ENCODE results near the gene XCL2.
"Not testable (repeated sequence)": the region's sequence is repeated elsewhere in the genome, so short reads cannot be mapped to it uniquely, and the experiment has no call there.

XCL2 gene

GRCh38 chr1:168543840-168544498, at the start of gene XCL2:
Gene XCL2, minus strand, starts transcription at chr1:168543997. Its CDS starts 33 bp downstream, at chr1:168543964.
- not testable (repeated sequence) for DNase-seq (ENCODE audit: low spot score)

- no peak for DNase-seq (ENCODE audit: low spot score)
These were observed 47.9 kb upstream of the XCL2 start for GRCh38 chr1:168591641-168592250.

- DNase-seq (ENCODE audit: low spot score): no peak
These were observed 47.3 kb upstream of the XCL2 start for GRCh38 chr1:168591066-168591465.

- no peak for DNase-seq (ENCODE audit: low spot score)
These were observed 45.4 kb upstream of the XCL2 start for GRCh38 chr1:168589167-168589566.

- no peak for DNase-seq (ENCODE audit: low spot score)
These were observed 42.1 kb upstream of the XCL2 start for GRCh38 chr1:168585937-168586336.

- no peak for DNase-seq (ENCODE audit: low spot score)
These were observed 41.4 kb upstream of the XCL2 start for GRCh38 chr1:168585191-168585590.

GRCh38 chr1:168583571-168583970, 39.8 kb upstream of the XCL2 start:
- DNase-seq (ENCODE audit: low spot score): no peak

- no peak for DNase-seq (ENCODE audit: low spot score)
These were observed 39.0 kb upstream of the XCL2 start for GRCh38 chr1:168582688-168583336.

GRCh38 chr1:168581817-168582572, 38.2 kb upstream of the XCL2 start:
- DNase-seq (ENCODE audit: low spot score): no peak

GRCh38 chr1:168580991-168581390, 37.2 kb upstream of the XCL2 start:
- DNase-seq (ENCODE audit: low spot score): not testable (repeated sequence)

GRCh38 chr1:168580290-168580689, 36.5 kb upstream of the XCL2 start:
- not testable (repeated sequence) for DNase-seq (ENCODE audit: low spot score)

GRCh38 chr1:168578531-168579185, 34.9 kb upstream of the XCL2 start:
- not testable (repeated sequence) for DNase-seq (ENCODE audit: low spot score)

- not testable (repeated sequence) for DNase-seq (ENCODE audit: low spot score)
These were observed 32.5 kb upstream of the XCL2 start, which contains the start of gene XCL1 for GRCh38 chr1:168576245-168576688. Gene XCL1, plus strand, starts transcription at chr1:168576605. Its CDS starts 33 bp downstream, at chr1:168576638.

GRCh38 chr1:168574234-168574633, 30.4 kb upstream of the XCL2 start:
- DNase-seq (ENCODE audit: low spot score): not testable (repeated sequence)

GRCh38 chr1:168572633-168573032, 28.8 kb upstream of the XCL2 start:
- DNase-seq (ENCODE audit: low spot score): no peak

- no peak for DNase-seq (ENCODE audit: low spot score)
These were observed 26.9 kb upstream of the XCL2 start for GRCh38 chr1:168570652-168571051.

- no peak for DNase-seq (ENCODE audit: low spot score)
These were observed 24.5 kb upstream of the XCL2 start for GRCh38 chr1:168568346-168568745.

GRCh38 chr1:168567568-168567967, 23.8 kb upstream of the XCL2 start:
- DNase-seq (ENCODE audit: low spot score): no peak

GRCh38 chr1:168567007-168567406, 23.2 kb upstream of the XCL2 start:
- no peak for DNase-seq (ENCODE audit: low spot score)

GRCh38 chr1:168565825-168566224, 22.0 kb upstream of the XCL2 start:
- no peak for DNase-seq (ENCODE audit: low spot score)

GRCh38 chr1:168561989-168562388, 18.2 kb upstream of the XCL2 start:
- no peak for DNase-seq (ENCODE audit: low spot score)

GRCh38 chr1:168560370-168560769, 16.6 kb upstream of the XCL2 start:
- DNase-seq (ENCODE audit: low spot score): no peak
